HEK293 (cell line): ENCODE data around the gene KLF2.
"Not testable (repeated sequence)": the region's sequence is repeated elsewhere in the genome, so short reads cannot be mapped to it uniquely, and the experiment has no call there.

Experiments
- CTCF ChIA-PET: fragments of 350-600 bp; formaldehyde crosslinking; extraction: SDS; loops from one replicate; lab custom pipeline; 2021; ENCODE audit warnings: antibody characterized with exemption; lab: Yijun Ruan, JAX
- POLR2A ChIA-PET: fragments of 300-600 bp; formaldehyde crosslinking; extraction: SDS; loops from one replicate; lab custom pipeline; 2020; ENCODE audit warnings: antibody characterized with exemption, inconsistent platforms; lab: Yijun Ruan, JAX
- H3K27ac ChIP-seq: fragments of 200-500 bp; sonication (Bioruptor generic); 2 replicates; pipeline ENCODE4 v1.5.1; 2014; ENCODE audit warnings: low read depth, low read length, control low read depth, inconsistent platforms; ENCODE audit errors: extremely low read depth
- H3K36me3 ChIP-seq, 2 experiments: fragments of 200-500 bp in 1 of 2; sonication (Bioruptor generic) in 1 of 2; 1 replicate in 1 of 2; 2 replicates in 1 of 2; pipeline ENCODE4 v1.5.1; 2014 to 2017; ENCODE audit warnings: inconsistent platforms in 2 of 2, low read length in 2 of 2; ENCODE audit not compliant: control insufficient read depth in 2 of 2, insufficient read depth in 1 of 2
- H3K4me1 ChIP-seq: fragments of 200-500 bp; sonication (Bioruptor generic); 2 replicates; pipeline ENCODE4 v1.5.1; 2014; ENCODE audit warnings: mild to moderate bottlenecking, low read length, inconsistent platforms; ENCODE audit not compliant: control insufficient read depth, insufficient read depth
- H3K4me3 ChIP-seq: 2 replicates; pipeline ENCODE4 v1.5.1; 2011; ENCODE audit warnings: low read depth, mild to moderate bottlenecking, control low read depth, low read length, moderate library complexity
- H3K9me3 ChIP-seq: fragments of 200-500 bp; sonication (Bioruptor generic); 2 replicates; pipeline ENCODE4 v1.5.1; 2014; ENCODE audit warnings: low read depth, low read length, inconsistent platforms; ENCODE audit not compliant: control insufficient read depth, insufficient read depth
- OSR2 ChIP-seq: fragments of 450-650 bp; formaldehyde crosslinking; IDR thresholded peaks from 2 replicates; pipeline ENCODE4 v1.5.1; 2016; ENCODE audit warnings: missing biosample characterization, missing genetic modification characterization
- YY2 ChIP-seq: fragments of 450-650 bp; formaldehyde crosslinking; IDR thresholded peaks from 2 replicates; pipeline ENCODE4 v1.5.1; 2016; ENCODE audit warnings: missing biosample characterization, missing genetic modification characterization
- ZNF121 ChIP-seq: fragments of 450-650 bp; formaldehyde crosslinking; IDR thresholded peaks from 2 replicates; pipeline ENCODE4 v1.5.1; 2016; ENCODE audit warnings: missing biosample characterization, missing genetic modification characterization
- ZNF19 ChIP-seq: fragments of 450-650 bp; formaldehyde crosslinking; IDR thresholded peaks from 2 replicates; pipeline ENCODE4; 2016; ENCODE audit warnings: missing biosample characterization, missing genetic modification characterization, low read depth
- ZNF623 ChIP-seq: fragments of 450-650 bp; formaldehyde crosslinking; IDR thresholded peaks from 2 replicates; pipeline ENCODE4 v1.5.1; 2016; ENCODE audit warnings: missing biosample characterization, missing genetic modification characterization
- ZNF747 ChIP-seq: fragments of 450-650 bp; formaldehyde crosslinking; IDR thresholded peaks from 2 replicates; pipeline ENCODE4 v1.5.1; 2016; ENCODE audit warnings: missing biosample characterization, missing genetic modification characterization
- ZNF785 ChIP-seq: fragments of 450-650 bp; formaldehyde crosslinking; IDR thresholded peaks from 2 replicates; pipeline ENCODE4 v1.5.1; 2016; ENCODE audit warnings: missing biosample characterization, missing genetic modification characterization
- ZNF792 ChIP-seq: fragments of 450-650 bp; formaldehyde crosslinking; IDR thresholded peaks from 2 replicates; pipeline ENCODE4 v1.5.1; 2016; ENCODE audit warnings: missing biosample characterization, missing genetic modification characterization
- TF ChIP-seq, protein P1 (sequence below): fragments of 450-650 bp; formaldehyde crosslinking; conservative IDR thresholded peaks from 2 replicates; pipeline ENCODE4 v1.5.1; 2016; ENCODE audit warnings: low read depth, missing biosample characterization, missing genetic modification characterization
- TF ChIP-seq, protein P2 (sequence below): IDR thresholded peaks from 2 replicates; pipeline ENCODE4 v1.6.1; 2011; ENCODE audit warnings: mild to moderate bottlenecking, low read depth, low read length, borderline replicate concordance
- TF ChIP-seq, protein P3 (sequence below): fragments of 450-650 bp; formaldehyde crosslinking; IDR thresholded peaks from 2 replicates; pipeline ENCODE4 v1.5.1; 2016; ENCODE audit warnings: missing biosample characterization, missing genetic modification characterization, borderline replicate concordance
- TF ChIP-seq, protein P4 (sequence below): fragments of 450-650 bp; formaldehyde crosslinking; IDR thresholded peaks from 2 replicates; pipeline ENCODE4 v1.5.1; 2017; ENCODE audit warnings: missing biosample characterization, missing genetic modification characterization
- TF ChIP-seq, protein P5 (sequence below): fragments of 450-650 bp; formaldehyde crosslinking; IDR thresholded peaks from 2 replicates; pipeline ENCODE4 v1.5.1; 2016; ENCODE audit warnings: missing biosample characterization, missing genetic modification characterization
- TF ChIP-seq, protein P6 (sequence below): fragments of 450-650 bp; formaldehyde crosslinking; IDR thresholded peaks from 2 replicates; pipeline ENCODE4 v1.5.1; 2016; ENCODE audit warnings: missing biosample characterization, missing genetic modification characterization

The KLF2 gene

DNA sequence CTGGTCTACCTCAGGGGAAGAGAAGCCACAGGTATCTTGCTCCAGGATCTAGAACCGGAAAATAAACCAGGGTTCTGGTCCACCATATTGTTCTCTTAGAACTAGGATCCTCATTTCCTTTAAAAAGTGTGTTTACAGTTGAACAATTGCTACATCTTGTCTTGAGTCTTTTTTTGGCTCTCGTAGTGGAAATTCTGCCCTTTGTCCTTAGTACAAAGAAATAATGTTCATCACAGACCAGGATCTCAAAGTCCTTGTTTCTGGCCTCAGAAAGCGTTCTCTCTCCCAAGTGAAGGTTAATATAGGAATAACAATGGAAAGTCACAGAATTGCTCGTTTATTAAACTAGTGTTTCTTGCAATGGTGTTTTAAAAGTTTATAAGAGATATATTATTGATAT lies 20.8 kb downstream of the KLF2 start (continued):
- TF ChIP-seq, protein P1, sequence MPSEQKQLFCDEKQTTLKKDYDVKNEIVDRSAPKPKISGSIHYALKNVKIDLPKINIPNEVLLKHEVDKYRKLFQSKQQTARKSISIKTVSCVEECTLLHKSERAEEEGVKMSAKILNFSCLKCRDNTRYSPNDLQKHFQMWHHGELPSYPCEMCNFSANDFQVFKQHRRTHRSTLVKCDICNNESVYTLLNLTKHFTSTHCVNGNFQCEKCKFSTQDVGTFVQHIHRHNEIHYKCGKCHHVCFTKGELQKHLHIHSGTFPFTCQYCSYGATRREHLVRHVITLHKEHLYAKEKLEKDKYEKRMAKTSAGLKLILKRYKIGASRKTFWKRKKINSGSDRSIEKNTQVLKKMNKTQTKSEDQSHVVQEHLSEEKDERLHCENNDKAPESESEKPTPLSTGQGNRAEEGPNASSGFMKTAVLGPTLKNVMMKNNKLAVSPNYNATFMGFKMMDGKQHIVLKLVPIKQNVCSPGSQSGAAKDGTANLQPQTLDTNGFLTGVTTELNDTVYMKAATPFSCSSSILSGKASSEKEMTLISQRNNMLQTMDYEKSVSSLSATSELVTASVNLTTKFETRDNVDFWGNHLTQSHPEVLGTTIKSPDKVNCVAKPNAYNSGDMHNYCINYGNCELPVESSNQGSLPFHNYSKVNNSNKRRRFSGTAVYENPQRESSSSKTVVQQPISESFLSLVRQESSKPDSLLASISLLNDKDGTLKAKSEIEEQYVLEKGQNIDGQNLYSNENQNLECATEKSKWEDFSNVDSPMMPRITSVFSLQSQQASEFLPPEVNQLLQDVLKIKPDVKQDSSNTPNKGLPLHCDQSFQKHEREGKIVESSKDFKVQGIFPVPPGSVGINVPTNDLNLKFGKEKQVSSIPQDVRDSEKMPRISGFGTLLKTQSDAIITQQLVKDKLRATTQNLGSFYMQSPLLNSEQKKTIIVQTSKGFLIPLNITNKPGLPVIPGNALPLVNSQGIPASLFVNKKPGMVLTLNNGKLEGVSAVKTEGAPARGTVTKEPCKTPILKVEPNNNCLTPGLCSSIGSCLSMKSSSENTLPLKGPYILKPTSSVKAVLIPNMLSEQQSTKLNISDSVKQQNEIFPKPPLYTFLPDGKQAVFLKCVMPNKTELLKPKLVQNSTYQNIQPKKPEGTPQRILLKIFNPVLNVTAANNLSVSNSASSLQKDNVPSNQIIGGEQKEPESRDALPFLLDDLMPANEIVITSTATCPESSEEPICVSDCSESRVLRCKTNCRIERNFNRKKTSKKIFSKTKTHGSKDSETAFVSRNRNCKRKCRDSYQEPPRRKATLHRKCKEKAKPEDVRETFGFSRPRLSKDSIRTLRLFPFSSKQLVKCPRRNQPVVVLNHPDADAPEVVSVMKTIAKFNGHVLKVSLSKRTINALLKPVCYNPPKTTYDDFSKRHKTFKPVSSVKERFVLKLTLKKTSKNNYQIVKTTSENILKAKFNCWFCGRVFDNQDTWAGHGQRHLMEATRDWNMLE (tag by site-specific recombination): no peak
- TF ChIP-seq, protein P2, sequence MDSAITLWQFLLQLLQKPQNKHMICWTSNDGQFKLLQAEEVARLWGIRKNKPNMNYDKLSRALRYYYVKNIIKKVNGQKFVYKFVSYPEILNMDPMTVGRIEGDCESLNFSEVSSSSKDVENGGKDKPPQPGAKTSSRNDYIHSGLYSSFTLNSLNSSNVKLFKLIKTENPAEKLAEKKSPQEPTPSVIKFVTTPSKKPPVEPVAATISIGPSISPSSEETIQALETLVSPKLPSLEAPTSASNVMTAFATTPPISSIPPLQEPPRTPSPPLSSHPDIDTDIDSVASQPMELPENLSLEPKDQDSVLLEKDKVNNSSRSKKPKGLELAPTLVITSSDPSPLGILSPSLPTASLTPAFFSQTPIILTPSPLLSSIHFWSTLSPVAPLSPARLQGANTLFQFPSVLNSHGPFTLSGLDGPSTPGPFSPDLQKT: no peak
- TF ChIP-seq ZNF623 (tag by site-specific recombination): no peak
- TF ChIP-seq ZNF19: no peak
- TF ChIP-seq YY2: no peak
- TF ChIP-seq, protein P3, sequence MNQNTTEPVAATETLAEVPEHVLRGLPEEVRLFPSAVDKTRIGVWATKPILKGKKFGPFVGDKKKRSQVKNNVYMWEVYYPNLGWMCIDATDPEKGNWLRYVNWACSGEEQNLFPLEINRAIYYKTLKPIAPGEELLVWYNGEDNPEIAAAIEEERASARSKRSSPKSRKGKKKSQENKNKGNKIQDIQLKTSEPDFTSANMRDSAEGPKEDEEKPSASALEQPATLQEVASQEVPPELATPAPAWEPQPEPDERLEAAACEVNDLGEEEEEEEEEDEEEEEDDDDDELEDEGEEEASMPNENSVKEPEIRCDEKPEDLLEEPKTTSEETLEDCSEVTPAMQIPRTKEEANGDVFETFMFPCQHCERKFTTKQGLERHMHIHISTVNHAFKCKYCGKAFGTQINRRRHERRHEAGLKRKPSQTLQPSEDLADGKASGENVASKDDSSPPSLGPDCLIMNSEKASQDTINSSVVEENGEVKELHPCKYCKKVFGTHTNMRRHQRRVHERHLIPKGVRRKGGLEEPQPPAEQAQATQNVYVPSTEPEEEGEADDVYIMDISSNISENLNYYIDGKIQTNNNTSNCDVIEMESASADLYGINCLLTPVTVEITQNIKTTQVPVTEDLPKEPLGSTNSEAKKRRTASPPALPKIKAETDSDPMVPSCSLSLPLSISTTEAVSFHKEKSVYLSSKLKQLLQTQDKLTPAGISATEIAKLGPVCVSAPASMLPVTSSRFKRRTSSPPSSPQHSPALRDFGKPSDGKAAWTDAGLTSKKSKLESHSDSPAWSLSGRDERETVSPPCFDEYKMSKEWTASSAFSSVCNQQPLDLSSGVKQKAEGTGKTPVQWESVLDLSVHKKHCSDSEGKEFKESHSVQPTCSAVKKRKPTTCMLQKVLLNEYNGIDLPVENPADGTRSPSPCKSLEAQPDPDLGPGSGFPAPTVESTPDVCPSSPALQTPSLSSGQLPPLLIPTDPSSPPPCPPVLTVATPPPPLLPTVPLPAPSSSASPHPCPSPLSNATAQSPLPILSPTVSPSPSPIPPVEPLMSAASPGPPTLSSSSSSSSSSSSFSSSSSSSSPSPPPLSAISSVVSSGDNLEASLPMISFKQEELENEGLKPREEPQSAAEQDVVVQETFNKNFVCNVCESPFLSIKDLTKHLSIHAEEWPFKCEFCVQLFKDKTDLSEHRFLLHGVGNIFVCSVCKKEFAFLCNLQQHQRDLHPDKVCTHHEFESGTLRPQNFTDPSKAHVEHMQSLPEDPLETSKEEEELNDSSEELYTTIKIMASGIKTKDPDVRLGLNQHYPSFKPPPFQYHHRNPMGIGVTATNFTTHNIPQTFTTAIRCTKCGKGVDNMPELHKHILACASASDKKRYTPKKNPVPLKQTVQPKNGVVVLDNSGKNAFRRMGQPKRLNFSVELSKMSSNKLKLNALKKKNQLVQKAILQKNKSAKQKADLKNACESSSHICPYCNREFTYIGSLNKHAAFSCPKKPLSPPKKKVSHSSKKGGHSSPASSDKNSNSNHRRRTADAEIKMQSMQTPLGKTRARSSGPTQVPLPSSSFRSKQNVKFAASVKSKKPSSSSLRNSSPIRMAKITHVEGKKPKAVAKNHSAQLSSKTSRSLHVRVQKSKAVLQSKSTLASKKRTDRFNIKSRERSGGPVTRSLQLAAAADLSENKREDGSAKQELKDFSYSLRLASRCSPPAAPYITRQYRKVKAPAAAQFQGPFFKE: no peak
- TF ChIP-seq, all 188 proteins: peak for 0

DNA sequence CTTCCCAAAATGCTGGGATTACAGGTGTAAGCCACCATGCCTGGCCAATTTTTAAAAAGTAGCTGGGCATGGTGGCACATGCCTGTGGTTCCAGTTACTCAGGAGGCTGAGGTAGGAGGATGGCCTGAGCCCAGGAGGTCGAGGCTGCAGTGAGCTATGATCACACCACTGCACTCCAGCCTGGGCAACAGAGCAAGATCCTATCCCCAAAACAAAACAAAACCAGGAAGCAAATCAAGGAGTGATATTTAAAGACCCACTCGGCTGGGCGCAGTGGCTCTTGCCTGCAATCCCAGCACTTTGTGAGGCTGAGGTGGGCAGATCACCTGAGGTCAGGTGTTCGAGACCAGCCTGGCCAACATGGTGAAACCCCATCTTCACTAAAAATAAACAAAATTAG lies 22.5 kb downstream of the KLF2 start:
- H3K4me3 ChIP-seq, H3K9me3 ChIP-seq, POLR2A ChIA-PET, H3K27ac ChIP-seq: not testable (repeated sequence)
- CTCF ChIA-PET: interaction anchor here (1.6 kb wide), 1 partner anchor 18 kb away, joined by 4 read pairs; no protein-coding TSS in a partner anchor
- peak; percentile 64; the same call in 1 of the 2 replicates for TF ChIP-seq ZNF121 (tag by site-specific recombination)
- TF ChIP-seq, all 188 proteins: peak for 1; not testable (repeated sequence) for 187
- not testable (repeated sequence) for H3K4me1 ChIP-seq, H3K36me3 ChIP-seq

DNA sequence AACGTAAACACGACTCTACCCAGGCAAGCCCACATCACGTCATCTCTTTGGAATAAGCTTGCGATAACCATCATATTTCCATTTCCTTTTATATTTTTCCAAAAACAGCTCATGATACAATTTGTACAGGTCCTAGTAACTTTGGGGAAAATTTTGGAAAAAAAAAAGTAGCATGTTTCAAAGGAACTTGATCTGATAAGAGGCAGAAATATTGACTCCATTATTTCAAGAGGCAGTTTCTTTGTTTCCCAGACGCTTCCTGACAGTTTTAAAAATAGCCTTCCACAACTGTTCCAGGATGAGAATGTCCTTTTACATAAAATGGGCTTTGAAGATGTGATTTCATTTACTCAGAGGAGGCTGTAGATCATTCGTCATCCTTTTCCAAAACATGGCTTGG lies 23.1 kb downstream of the KLF2 start:
- ChIA-PET POLR2A (no interaction called here), CTCF (interaction anchor here (1.6 kb wide), 1 partner anchor 19 kb away, joined by 4 read pairs; no protein-coding TSS in a partner anchor)
- Histone ChIP-seq H3K36me3 (no peaks in the 10 kb centered on the region), H3K9me3 (no peaks in the 10 kb centered on the region), H3K4me1 (no peaks in the 10 kb centered on the region), H3K4me3 (no peak overlapping the region), H3K27ac (no peak overlapping the region)
- TF ChIP-seq ZNF792 (no peak), ZNF785 (no peak), ZNF747 (tag by site-specific recombination) (no peak), OSR2 (tag by site-specific recombination) (no peak)
- TF ChIP-seq, protein P4, sequence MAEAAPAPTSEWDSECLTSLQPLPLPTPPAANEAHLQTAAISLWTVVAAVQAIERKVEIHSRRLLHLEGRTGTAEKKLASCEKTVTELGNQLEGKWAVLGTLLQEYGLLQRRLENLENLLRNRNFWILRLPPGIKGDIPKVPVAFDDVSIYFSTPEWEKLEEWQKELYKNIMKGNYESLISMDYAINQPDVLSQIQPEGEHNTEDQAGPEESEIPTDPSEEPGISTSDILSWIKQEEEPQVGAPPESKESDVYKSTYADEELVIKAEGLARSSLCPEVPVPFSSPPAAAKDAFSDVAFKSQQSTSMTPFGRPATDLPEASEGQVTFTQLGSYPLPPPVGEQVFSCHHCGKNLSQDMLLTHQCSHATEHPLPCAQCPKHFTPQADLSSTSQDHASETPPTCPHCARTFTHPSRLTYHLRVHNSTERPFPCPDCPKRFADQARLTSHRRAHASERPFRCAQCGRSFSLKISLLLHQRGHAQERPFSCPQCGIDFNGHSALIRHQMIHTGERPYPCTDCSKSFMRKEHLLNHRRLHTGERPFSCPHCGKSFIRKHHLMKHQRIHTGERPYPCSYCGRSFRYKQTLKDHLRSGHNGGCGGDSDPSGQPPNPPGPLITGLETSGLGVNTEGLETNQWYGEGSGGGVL (tag by site-specific recombination): no peak
- TF ChIP-seq, protein P5, sequence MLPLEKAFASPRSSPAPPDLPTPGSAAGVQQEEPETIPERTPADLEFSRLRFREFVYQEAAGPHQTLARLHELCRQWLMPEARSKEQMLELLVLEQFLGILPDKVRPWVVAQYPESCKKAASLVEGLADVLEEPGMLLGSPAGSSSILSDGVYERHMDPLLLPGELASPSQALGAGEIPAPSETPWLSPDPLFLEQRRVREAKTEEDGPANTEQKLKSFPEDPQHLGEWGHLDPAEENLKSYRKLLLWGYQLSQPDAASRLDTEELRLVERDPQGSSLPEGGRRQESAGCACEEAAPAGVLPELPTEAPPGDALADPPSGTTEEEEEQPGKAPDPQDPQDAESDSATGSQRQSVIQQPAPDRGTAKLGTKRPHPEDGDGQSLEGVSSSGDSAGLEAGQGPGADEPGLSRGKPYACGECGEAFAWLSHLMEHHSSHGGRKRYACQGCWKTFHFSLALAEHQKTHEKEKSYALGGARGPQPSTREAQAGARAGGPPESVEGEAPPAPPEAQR: no peak
- TF ChIP-seq, protein P6, sequence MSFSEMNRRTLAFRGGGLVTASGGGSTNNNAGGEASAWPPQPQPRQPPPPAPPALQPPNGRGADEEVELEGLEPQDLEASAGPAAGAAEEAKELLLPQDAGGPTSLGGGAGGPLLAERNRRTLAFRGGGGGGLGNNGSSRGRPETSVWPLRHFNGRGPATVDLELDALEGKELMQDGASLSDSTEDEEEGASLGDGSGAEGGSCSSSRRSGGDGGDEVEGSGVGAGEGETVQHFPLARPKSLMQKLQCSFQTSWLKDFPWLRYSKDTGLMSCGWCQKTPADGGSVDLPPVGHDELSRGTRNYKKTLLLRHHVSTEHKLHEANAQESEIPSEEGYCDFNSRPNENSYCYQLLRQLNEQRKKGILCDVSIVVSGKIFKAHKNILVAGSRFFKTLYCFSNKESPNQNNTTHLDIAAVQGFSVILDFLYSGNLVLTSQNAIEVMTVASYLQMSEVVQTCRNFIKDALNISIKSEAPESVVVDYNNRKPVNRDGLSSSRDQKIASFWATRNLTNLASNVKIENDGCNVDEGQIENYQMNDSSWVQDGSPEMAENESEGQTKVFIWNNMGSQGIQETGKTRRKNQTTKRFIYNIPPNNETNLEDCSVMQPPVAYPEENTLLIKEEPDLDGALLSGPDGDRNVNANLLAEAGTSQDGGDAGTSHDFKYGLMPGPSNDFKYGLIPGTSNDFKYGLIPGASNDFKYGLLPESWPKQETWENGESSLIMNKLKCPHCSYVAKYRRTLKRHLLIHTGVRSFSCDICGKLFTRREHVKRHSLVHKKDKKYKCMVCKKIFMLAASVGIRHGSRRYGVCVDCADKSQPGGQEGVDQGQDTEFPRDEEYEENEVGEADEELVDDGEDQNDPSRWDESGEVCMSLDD (tag by site-specific recombination): no peak
